NCI-H2196 treated with DMSO at 0.1 percent for 48 hours (cell line): Measurements from ENCODE around the gene SPACA7.

Experiments
- DNase-seq: peaks from one replicate; lab custom pipeline; 2025; ENCODE audit not compliant: unreplicated experiment; lab: John Stamatoyannopoulos, UW

The SPACA7 gene

DNA sequence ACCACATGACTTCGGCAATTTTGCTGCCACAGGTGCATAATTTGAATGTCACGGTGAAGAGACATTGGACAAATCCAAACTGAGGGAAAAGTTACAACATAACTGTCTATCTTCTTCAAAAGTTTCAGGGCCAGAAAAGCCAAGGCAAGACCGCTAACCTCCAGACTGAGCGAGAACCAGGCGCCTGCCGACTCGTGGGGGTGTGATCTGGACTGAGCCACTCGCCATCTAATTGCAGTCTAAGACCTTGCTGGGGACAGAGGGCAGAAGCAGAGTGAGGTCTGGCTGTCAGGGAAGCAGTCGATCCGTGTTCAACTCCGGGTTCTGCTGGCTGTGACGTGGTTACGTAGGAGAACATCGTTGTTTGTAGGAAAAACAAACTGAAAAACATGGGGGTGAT, 88.6 kb downstream of the SPACA7 start:
- no peak for DNase-seq

DNA sequence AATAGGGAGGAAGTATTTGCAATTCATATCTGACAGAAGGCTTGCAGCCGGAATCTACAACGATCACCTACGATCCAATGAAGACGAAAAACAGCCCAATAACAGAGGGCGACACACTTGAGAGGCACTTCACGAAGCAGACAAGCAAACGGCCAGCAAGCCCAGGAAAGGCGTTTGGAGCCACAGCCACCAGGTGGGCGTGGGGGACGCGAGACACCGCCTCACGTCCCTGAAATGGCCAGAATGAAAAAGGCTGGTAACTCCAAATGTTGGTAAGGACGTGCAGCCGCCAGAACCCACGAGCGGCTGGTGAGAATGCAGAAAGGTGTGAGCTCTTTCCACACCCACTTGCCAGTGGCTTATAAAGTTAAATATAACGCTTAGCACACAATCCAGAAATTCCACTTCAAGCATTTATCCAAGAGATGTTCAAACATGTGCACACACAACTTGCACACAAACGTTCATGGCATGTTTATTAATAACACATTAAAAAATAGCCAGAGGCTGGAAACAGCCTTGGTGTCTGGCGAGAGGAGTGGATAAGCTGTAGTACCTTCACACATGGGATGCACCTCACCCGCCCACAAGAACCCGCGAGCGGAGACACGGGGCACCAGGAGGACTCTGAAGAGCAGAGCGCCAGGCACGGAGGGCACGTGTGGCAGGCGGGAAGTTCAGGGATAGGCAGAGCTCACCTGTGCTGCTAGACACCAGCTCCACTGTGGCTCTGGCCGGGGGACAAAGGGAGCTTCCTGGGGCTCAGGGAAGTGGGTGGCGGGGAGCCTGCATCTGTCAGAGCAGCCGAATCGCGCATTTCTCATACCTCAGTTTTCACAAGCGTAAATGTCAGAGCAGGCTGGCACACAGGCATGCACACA, 89.3 kb downstream of the SPACA7 start:
- no peak for DNase-seq

GRCh38 chr13:112466132-112467058, 90.2 kb downstream of the SPACA7 start:
- no peak for DNase-seq

DNA sequence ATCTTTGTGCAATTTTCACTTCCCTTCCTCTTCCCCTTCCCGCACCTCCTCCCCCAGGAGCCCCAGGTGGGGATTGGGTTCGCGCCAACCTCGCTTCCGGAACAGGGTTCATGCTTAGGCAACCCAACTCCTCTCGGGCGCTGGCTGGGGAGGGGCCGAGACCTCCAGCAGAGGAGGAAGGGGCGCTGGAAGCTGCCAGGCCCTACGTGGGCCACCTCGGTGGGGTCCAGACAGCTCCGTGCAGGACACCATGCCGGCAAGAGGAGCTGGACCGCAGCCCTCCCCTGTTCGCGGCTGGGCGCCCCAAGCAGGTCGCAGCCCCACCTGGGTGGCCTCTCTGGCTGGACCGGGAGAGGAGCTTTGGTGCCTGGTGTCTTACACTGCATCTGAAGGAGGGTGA, 91.1 kb downstream of the SPACA7 start:
- no peak for DNase-seq

DNA sequence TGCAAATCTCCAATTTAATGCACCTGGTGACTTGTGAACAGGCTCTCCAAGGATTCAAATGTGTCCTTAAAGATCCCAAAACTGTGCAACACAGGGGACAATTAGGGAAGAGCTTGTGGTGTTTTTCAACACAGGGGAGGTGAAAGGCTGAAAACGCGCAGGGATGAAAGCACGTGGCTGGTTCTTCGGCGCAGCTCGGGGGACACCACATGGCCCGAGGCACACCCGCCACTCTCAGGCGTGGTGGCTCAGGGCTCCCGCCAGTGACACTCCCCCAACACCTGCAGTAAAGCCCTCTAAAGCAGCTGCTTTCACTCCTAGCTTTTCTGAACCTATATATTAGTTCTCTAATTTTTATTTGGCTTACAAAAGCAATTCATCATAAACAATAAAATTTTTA, 91.9 kb downstream of the SPACA7 start:
- no peak for DNase-seq

DNA sequence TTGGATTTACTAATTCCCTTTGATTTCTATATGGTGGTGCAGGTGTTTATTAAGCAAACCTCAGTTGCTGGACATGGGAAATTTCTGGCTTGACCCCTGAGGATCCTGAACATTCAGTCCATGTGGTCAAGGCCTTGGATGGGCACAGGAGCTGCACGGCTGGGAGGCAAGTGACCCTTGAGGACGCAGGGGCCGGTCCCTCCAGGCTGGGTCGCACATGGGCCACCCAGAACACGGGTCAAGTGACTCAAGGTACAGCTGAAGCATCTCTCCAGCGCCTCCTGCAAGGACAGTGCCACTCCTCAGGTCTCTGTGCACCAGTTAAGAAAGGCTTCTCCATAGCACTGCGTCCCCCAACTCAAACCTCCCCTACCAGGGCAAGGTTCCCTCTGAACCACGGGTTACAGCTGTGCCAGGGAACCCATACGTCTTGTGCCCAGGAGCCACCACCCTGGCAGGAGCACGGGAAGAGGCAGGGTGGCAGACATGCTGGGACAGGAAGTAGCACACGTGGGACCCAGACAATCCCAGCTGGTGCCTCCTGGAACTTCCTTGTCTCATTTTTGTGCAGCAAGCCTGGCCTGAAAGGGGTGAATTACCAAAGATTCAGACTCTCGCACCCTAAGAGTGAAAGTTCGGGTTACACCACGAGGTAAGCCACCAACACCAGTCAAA, 93.1 kb downstream of the SPACA7 start:
- DNase-seq, result no peak

GRCh38 chr13:112473818-112474217, 97.7 kb downstream of the SPACA7 start:
- DNase-seq, result no peak

DNA sequence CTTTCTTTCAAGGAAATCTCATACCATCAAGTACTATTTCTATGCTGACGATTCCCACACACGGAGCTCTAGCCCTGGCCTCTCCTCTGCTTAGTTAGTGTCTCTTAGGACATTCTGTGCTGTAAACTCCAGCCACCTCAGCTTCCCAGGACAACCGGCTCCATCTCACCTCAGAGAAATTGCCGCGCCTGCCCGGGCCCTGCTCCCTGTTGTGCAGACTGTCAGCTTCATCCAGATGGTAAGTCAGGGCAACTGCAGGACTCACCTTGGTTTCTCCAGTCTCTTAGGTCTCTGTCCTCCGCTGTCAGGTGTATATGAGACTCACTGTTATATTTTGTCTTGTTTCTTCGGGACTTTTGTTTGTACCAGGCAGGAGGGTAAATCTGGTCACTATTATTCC, 98.7 kb downstream of the SPACA7 start:
- DNase-seq, result no peak

DNA sequence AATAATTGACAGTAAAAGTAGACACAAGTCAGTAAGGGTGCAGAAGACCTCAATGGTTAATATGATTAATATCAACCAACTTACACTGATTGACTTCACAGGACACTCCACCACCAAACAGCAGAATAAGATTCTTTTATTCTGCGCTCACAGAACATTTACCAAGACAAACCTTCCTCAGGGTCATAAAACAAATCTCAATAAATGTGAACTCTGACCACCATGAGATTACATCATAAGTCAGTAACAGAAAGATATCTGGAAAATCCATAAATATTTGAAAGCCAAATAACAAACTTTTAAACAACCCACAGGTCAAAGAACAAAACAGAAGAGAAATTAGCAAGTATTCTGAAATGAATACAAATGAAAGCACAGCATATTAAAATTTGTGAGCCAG, 99.7 kb downstream of the SPACA7 start:
- DNase-seq, result no peak

GRCh38 chr13:112477070-112477619, 101.0 kb downstream of the SPACA7 start:
- DNase-seq, result no peak

- no peak for DNase-seq
These were observed 103.2 kb downstream of the SPACA7 start for GRCh38 chr13:112479389-112479788.

DNA sequence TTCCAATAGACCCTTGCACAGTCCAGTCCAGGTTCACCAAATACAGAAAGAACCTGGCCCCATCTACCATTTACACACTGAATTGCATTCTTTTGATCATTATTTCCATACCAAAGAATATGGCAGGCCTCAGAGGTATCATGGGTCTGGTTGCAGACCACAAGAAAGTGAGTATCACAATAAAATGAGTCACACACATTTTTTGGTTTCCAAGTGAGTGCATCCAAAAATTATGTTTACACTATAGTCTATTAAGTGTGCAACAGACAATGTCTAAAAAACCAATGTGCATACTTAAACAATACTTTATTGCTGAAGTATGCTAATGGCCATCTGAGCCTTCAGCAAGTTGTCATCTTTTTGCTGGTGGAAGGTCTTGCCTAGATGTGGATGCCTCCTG, 105.3 kb downstream of the SPACA7 start:
- no peak for DNase-seq

GRCh38 chr13:112483299-112483698, 107.1 kb downstream of the SPACA7 start:
- no peak for DNase-seq
